HL-60 (cell line): ENCODE measurements around the gene CYP3A4.

Source experiments
- POLR2AphosphoS5 ChIP-seq: IDR thresholded peaks from 2 replicates; pipeline ENCODE4 v1.6.1; 2012; ENCODE audit warnings: low read depth
- TF ChIP-seq, protein P1 (sequence below): IDR thresholded peaks from one replicate; pipeline ENCODE4 v1.5.1; 2011; ENCODE audit warnings: low read length, control low read depth, inconsistent platforms; ENCODE audit not compliant: insufficient read depth

- no peak for TF ChIP-seq POLR2AphosphoS5
- TF ChIP-seq, protein P1, sequence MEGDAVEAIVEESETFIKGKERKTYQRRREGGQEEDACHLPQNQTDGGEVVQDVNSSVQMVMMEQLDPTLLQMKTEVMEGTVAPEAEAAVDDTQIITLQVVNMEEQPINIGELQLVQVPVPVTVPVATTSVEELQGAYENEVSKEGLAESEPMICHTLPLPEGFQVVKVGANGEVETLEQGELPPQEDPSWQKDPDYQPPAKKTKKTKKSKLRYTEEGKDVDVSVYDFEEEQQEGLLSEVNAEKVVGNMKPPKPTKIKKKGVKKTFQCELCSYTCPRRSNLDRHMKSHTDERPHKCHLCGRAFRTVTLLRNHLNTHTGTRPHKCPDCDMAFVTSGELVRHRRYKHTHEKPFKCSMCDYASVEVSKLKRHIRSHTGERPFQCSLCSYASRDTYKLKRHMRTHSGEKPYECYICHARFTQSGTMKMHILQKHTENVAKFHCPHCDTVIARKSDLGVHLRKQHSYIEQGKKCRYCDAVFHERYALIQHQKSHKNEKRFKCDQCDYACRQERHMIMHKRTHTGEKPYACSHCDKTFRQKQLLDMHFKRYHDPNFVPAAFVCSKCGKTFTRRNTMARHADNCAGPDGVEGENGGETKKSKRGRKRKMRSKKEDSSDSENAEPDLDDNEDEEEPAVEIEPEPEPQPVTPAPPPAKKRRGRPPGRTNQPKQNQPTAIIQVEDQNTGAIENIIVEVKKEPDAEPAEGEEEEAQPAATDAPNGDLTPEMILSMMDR, result no peak
These were observed 36.5 kb upstream of the CYP3A4 start for GRCh38 chr7:99820408-99821027.
